ENCODE data around the gene KCNJ12.
"Not testable (repeated sequence)": the region's sequence is repeated elsewhere in the genome, so short reads cannot be mapped to it uniquely, and the experiment has no call there.

Gene KCNJ12

GRCh38 chr17:21387616-21388015 is 11.5 kb downstream of the KCNJ12 start:
- DNase-seq (ENCODE audit: low spot score), result no peak

DNA sequence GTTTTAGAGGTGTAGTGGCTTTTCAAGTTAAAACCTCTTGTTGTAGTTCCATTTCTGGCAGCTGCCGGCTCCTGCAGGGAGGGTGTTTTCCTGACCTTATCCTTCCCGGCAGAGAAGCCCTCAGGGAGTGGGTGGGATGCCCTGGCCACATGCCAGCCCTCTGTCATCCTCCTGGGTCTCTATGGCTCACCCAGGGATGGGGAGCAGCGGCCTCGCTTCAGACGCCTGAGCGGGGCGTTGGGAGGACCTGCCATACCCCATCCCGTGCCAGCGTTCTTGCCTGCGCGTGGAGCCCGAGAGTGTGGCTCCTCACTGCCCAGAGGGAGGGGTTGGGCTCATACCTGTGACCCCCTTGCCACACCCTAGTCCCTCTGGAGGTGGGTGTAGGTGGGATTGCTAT is 11.9 kb downstream of the KCNJ12 start:
- DNase-seq (ENCODE audit: low spot score), result no peak

DNA sequence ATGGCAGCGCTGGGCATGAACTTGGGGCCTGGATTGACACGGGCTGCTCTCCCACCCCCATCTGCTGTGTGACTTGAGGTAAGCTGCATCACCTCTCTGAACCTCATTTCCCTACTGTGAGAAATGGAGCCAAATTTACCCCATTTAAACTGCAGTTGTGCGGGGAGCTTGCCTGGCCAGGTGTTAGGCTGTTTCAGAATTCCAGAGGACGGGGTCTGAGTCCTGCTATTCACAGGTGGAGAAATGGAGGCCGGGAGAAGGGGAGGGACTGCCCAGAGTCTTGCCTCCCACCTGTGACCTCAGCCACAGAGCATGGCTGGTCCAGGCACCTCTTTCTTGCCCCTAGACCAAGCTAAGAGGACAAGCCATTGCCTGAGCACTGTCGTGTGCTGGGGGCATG is 12.8 kb downstream of the KCNJ12 start:
- DNase-seq (ENCODE audit: low spot score), result no peak

DNA sequence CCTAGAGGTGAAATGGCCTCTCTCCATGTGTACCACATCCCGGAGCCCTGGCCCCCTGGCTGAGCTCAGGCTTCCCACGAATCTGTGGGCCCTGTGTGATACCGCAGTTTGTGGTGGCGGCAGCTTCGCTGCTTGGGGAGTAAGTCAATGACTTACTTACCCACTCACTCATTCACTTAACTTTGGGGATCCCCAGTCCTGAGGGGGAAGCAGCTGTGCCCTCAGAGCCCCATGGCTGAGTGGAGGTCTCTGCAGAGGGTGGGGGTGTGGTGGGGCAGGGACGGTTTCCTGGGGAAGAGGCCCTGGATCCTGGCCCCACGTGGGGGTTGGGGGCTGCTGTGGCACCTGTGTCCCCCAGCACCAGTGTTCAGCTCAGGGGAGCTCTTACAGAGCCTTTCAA is 13.2 kb downstream of the KCNJ12 start:
- DNase-seq (ENCODE audit: low spot score), result no peak

GRCh38 chr17:21390294-21390693 is 14.1 kb downstream of the KCNJ12 start:
- no peak for DNase-seq (ENCODE audit: low spot score)

DNA sequence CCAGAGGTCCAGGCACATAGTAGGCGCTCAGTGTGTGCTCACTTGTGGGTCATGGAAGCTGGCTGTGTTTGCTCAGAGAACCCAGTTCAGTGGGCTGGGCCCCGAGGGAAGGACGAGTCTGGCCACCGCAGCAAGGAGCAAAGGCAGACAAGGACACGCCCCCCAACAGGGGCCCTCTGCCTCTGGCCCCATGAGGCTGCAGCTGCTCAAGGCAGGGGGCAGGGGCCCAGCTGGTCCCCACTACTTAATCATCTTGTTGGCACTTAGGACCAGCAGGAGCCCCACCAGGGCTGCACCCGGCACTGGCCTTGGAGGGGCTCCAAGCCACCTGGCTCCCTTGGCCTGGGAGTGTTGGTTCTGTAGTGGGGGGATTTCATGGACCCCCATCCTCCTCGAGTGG is 16.1 kb downstream of the KCNJ12 start:
- no peak for DNase-seq (ENCODE audit: low spot score)

DNA sequence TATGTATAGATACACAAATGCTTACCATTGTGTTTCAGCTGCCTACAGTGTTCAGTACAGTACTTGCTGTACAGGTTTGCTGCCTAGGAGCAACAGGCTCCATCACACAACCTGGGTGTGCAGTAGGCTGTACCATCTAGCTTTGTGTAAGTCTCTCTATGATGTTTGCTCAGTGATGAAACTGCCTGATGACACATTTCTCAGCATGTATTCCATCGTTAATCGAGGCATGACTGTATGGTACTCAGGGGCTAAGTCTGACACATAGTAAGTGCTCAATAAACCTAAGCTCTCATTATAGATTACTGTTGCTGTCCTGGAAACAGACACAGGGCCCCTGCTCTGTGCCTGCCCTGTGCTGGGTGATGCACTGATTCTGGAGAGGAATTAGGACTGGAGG is 18.1 kb downstream of the KCNJ12 start:
- no peak for DNase-seq (ENCODE audit: low spot score)

DNA sequence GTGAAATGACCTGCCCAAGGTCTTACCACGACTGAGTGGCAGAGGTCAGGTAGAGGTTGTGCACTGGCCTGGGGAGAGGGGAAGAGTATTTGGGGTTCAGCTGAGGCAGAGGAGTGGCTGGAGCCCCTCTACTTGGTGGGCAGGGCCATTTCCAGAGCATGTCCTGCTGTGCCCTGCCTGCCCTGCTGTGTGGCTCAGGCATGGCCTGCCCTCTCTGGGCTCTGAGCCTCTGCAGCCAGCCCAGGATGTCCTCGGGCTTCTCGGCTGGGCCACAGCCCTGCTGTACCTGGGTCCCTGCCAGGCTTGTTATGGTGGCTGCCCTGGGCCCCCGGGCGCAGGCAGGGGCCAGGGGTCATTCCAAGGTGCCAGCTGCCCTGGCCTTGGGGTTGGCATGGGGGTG is 19.6 kb downstream of the KCNJ12 start:
- no peak for DNase-seq (ENCODE audit: low spot score)

DNA sequence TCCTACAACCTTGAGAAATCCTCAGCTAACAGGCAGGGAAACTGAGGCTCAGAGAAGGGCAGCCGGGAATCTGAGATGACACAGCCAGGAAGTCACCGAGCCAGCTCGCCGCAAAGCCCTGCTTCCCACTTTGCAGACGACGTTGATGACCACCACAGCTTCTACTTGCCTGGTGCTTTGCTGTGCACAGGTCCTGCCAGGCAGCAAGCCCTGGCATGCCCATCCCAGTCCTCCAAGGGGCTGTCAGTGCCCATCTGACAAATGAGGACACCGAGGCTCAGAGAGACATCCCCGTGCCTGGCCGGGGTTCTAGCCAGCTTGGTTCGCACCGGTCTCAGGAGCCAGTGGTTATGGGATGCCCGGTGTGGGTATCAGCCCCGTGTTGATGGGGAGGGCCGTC is 20.1 kb downstream of the KCNJ12 start:
- no peak for DNase-seq (ENCODE audit: low spot score)

- DNase-seq (ENCODE audit: low spot score), result no peak
Measured at GRCh38 chr17:21397341-21398190, 21.4 kb downstream of the KCNJ12 start.

DNA sequence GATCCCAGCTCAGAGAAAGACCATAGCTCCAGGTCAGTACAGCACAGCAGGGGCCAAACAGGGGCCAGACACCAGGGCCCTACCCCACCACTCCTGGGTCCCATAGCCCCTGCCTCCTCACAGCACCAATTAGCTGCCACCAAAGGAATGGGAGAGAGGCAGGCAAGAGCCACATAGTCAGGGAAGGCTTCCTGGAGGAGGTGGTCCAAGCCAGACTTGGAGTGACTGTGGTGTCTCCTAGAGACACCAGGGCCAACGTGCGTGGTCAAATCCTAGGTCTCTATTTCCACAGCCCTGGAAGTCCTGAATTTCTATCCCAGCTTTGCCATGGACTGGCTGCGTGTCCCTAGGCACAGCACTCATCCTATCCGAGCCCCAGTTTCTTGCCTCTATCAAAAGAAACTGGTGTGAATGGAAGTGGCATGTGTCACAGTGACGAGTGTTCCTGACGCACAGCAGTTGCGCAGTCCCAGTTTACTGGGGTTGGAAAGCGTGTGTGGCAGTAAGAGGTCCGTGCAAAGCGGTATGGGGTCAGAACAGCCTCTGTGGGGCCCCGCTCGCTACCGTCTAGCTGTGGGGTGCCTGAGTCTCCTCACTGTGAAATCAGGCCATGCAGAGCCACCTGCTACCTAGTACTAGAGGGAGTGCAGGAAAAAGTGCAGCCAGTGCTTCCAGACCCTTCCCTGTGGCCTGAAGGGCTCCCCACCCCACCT is 23.5 kb downstream of the KCNJ12 start:
- DNase-seq (ENCODE audit: low spot score), result no peak

GRCh38 chr17:21400187-21400569 is 24.0 kb downstream of the KCNJ12 start:
- DNase-seq (ENCODE audit: low spot score), result not testable (repeated sequence)

DNA sequence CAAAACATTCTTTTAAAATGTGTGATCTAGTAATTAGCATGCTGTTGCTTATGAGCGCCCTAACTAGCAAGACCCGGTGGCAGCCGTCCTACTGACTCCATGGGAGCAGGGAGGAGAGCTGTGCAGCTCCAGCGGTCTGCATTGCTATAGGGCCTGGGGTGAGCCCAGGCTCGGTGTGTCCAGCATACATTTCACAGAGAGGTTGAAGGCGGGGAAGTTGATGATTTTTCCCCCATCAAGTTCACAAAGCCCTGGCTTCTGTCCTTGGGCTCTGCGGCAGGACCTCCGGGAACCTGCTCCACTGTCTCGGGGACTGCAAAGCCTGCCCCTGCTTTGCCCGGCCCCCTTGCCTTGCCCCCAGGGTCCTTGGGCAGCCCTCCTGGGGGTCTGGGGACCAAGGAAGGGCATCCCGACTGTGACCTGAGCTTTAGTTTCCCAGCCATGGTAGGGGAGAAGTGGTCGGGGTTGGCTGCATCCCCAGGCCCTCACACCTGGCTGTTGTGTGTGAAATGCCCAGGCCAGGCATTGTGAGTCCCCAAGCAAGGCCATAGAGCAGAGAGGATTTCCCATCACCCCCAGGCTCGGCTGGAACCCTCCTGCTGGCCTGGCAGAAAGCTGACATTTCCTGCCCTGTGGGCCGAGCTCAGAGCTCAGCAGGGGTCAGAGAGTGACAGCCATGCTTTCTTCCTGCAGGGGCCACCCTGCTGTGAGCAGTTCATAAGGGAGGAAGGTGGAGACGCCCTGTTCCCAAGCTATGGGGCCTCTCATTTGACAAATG is 24.8 kb downstream of the KCNJ12 start:
- no peak for DNase-seq (ENCODE audit: low spot score)

GRCh38 chr17:21402166-21402571 is 26.0 kb downstream of the KCNJ12 start:
- DNase-seq (ENCODE audit: low spot score), result not testable (repeated sequence)

DNA sequence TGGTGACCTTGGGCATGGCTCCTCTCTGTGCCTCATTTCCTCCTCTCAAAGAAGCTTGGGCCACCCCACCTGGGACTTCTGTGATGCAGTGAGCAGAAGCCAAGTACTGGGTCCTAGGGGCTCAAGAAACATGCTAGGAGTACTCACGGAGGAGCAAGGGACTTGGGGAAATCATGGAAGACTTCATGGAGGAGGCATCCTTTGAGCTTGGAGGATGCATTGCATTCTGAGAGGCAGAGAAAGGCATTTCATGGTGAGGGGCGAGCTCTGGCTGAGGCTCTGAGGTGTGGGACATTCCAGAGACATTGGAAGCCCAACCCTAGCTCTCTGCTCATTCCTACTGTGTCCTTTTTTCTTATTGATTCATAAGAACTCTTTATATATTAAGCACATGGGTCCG is 26.8 kb downstream of the KCNJ12 start:
- DNase-seq (ENCODE audit: low spot score), result not testable (repeated sequence)

DNA sequence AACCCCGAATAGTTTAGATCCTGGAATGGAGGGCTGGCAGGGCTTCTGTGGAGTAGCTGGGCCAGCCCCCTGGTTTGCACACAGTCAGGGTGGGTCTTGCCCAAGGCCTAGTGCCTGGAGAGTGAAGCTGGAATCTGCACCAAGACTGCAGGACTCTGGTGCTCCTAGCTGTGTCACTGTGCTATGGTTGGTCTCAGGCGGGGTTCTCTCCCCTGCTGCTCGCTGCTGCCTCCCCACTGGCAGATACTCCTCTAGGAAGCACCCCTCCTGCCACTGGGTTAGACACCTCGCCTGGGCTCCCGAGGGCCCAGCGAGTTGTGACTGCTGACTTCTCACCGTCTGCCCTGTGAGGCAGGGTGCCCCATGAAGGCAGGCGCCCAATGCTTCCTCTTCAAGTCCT is 27.9 kb downstream of the KCNJ12 start:
- not testable (repeated sequence) for DNase-seq (ENCODE audit: low spot score)

DNA sequence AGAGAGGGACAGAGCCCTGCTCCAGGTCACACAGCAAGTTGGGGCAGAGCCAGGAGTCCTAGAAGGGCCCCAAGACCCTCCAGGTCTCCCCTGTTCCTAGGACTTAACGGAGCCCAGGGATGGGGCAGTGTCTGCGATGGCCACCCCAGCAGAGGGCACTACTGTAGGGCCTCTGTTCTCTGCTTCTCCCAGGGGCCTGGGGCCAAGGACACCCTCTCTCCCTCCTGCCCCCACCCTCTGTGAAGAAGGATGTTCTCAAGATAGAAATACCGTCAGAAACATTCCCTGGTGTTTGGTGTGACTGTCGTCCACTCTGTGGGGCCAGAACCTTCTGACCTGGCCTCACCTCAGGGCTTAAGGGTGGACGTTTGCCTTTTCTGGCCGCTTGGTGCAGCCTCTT is 28.4 kb downstream of the KCNJ12 start:
- not testable (repeated sequence) for DNase-seq (ENCODE audit: low spot score)

GRCh38 chr17:21404956-21405731 is 29.0 kb downstream of the KCNJ12 start:
- DNase-seq (ENCODE audit: low spot score), result not testable (repeated sequence)

GRCh38 chr17:21405904-21406400 is 29.8 kb downstream of the KCNJ12 start:
- not testable (repeated sequence) for DNase-seq (ENCODE audit: low spot score)

GRCh38 chr17:21406616-21407404 is 30.7 kb downstream of the KCNJ12 start:
- not testable (repeated sequence) for DNase-seq (ENCODE audit: low spot score)

DNA sequence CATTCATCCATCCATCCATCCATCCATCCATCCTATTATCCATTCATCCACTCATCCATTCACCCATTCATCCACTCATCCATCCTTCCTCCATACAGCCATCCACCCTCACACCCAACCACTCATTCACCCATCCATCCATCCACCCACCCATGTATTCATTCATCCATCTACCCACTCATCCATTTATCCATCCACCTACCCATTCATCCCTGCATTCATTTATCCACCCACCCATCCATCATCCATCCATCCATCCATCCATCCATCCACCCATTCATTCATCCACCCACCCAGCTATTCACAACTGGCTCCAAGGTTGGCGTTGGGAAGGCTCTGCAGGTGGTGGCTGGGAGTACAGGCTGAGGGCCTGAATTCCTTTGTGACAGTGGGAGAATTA is 31.6 kb downstream of the KCNJ12 start:
- not testable (repeated sequence) for DNase-seq (ENCODE audit: low spot score)
